Astrocyte (in vitro differentiated cells and primary cell): ENCODE measurements around the gene TANGO2. TPM values are rescaled to one million over a fixed set of nuclear protein-coding genes. Genes with fewer than 3 reads are reported as not detected.

Source experiments
- DNase-seq: peaks from one replicate; pipeline ENCODE4 v3.0.0-alpha.2; 2010; ENCODE audit warnings: low read depth
- FAIRE-seq: peaks from 2 replicates; lab custom pipeline; 2011; peaks lifted over from hg19 to GRCh38; lab: Jason Lieb, UNC
- H2AFZ ChIP-seq: 2 replicates; pipeline ENCODE4 v1.6.0; 2012; ENCODE audit warnings: low read depth, low read length, inconsistent platforms
- H3K27ac ChIP-seq: 2 replicates; pipeline ENCODE4 v1.5.1; 2011; ENCODE audit warnings: low read depth, low read length, inconsistent platforms
- H3K27me3 ChIP-seq: 2 replicates; pipeline ENCODE4 v1.6.0; 2011; ENCODE audit warnings: low read length, inconsistent platforms; ENCODE audit not compliant: insufficient read depth
- H3K36me3 ChIP-seq: 2 replicates; pipeline ENCODE4 v1.5.1; 2011; ENCODE audit warnings: low read length, inconsistent platforms; ENCODE audit not compliant: insufficient read depth
- H3K4me1 ChIP-seq: 2 replicates; pipeline ENCODE4 v1.5.1; 2011; ENCODE audit warnings: low read length, inconsistent platforms; ENCODE audit not compliant: insufficient read depth
- H3K4me2 ChIP-seq: 2 replicates; pipeline ENCODE4 v1.6.0; 2012; ENCODE audit warnings: low read length, inconsistent platforms
- H3K4me3 ChIP-seq: 2 replicates; pipeline ENCODE4 v1.5.1; 2011; ENCODE audit warnings: low read depth, mild to moderate bottlenecking, low read length, inconsistent platforms; ENCODE audit not compliant: insufficient read depth
- H3K79me2 ChIP-seq: 2 replicates; pipeline ENCODE4 v1.6.0; 2012; ENCODE audit warnings: mild to moderate bottlenecking, low read length, inconsistent platforms; ENCODE audit not compliant: insufficient read depth
- H3K9ac ChIP-seq: 2 replicates; pipeline ENCODE4 v1.6.0; 2012; ENCODE audit warnings: mild to moderate bottlenecking, low read length, inconsistent platforms
- H3K9me3 ChIP-seq: 2 replicates; pipeline ENCODE4 v1.5.1; 2012; ENCODE audit warnings: low read depth, mild to moderate bottlenecking, low read length, inconsistent platforms; ENCODE audit not compliant: insufficient read depth
- H4K20me1 ChIP-seq: 2 replicates; pipeline ENCODE4 v1.6.0; 2012; ENCODE audit warnings: low read length, inconsistent platforms; ENCODE audit not compliant: insufficient read depth
- H3K27ac Mint-ChIP-seq: one replicate; pipeline ENCODE4 v1.8.0; 2021; ENCODE audit warnings: mild to moderate bottlenecking, mixed read lengths; ENCODE audit not compliant: unreplicated experiment
- H3K27me3 Mint-ChIP-seq: one replicate; pipeline ENCODE4 v1.8.0; 2021; ENCODE audit warnings: low read depth, mixed read lengths; ENCODE audit not compliant: unreplicated experiment
- H3K36me3 Mint-ChIP-seq: one replicate; pipeline ENCODE4 v1.8.0; 2021; ENCODE audit warnings: low read depth, mixed read lengths; ENCODE audit not compliant: unreplicated experiment
- H3K4me1 Mint-ChIP-seq: one replicate; pipeline ENCODE4 v1.8.0; 2021; ENCODE audit warnings: low read depth, mixed read lengths; ENCODE audit not compliant: unreplicated experiment
- H3K4me3 Mint-ChIP-seq: one replicate; pipeline ENCODE4 v1.8.0; 2021; ENCODE audit warnings: mild to moderate bottlenecking, moderate library complexity, mixed read lengths; ENCODE audit not compliant: unreplicated experiment
- H3K9me3 Mint-ChIP-seq: one replicate; pipeline ENCODE4 v1.8.0; 2021; ENCODE audit warnings: mild to moderate bottlenecking, mixed read lengths; ENCODE audit not compliant: unreplicated experiment
- EZH2 ChIP-seq: IDR thresholded peaks from 2 replicates; pipeline ENCODE4 v1.6.1; 2012; ENCODE audit warnings: mild to moderate bottlenecking, low read length, inconsistent platforms; ENCODE audit not compliant: insufficient read depth
- total RNA-seq: library from RNA; stranded (reverse); gene quantifications from 2 replicates; pipeline ENCODE4 v1.2.1, GENCODE V29; 2021
- TF ChIP-seq, protein P1 (sequence below): IDR thresholded peaks from 2 replicates; pipeline ENCODE4 v1.5.1; 2011; ENCODE audit warnings: low read depth, mild to moderate bottlenecking, inconsistent platforms, low read length, moderate library complexity; ENCODE audit not compliant: insufficient read depth

Gene TANGO2
- total RNA-seq, 1 donor from 2014 or later, result 28.0 TPM

DNA sequence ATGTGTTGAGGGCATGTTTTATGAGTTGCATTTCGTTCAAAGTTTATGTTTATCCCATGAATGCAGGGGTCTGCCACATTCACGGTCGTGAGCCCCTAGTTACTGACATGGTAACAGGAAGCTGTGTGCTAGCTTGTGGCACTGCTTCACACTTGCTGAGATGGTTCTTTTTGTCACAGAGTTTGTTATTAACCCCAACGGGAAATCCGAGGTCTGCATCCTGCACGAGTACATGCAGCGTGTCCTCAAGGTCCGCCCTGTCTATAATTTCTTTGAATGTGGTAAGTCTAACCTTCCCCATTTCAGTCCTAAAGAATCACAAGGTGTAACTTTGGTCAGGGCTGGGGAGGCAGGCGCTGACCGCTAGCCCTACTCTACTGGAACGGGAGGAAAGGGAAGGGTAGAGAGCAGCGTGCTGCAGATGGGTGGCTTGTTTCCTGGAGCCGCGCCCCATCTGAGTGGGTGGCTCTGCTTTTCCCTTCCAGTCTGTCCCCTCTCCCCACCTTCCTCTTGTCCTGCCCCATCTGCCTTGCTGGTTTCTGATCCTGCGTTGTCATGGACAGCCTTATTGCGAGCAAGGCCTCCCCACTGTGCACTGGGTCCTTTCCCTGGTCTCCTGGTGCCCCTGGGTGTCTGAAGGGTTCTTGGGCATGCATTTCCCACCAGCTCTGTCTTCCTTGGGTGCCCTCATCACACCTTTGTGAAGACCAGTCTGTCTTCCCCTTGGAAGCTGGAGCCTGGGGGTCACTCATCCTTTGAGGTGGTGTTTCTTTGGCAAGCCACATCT is 71.0 kb downstream of the TANGO2 start:
- H3K36me3 ChIP-seq, result peaks cover 84% of the 10 kb centered on the region
- no peak for FAIRE-seq

DNA sequence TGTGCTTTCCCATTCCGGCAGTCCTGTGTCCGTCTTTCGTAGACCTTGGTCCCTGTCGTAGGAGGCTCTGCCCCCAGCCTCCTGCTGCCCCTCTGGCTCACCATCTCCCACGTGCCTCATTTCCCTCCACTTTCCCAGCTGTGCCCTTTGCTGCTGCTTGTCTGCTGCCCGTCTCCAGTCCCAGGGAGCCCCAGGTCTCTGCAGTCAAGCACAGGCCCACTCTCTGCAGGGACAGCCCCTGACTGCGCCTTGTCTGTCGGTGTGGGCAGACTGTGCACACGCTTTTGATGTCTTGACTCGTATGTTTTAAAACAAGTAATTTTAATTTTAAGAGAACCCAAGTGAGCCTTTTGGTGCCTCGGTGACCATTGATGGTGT is 71.6 kb downstream of the TANGO2 start:
- Mint-ChIP-seq H3K4me1 (no peaks in the 10 kb centered on the region), H3K4me3 (no peak overlapping the region), H3K9me3 (peaks cover 6% of the 10 kb centered on the region), H3K36me3 (peaks cover 60% of the 10 kb centered on the region), H3K27ac (no peak overlapping the region), H3K27me3 (no peaks in the 10 kb centered on the region)
- no peaks in the 10 kb centered on the region for H3K4me1 ChIP-seq
- no peak overlapping the region for H3K4me3 ChIP-seq
- FAIRE-seq (no peak), DNase-seq (no peak)
- peaks cover 84% of the 10 kb centered on the region for H3K36me3 ChIP-seq
- H3K27ac ChIP-seq, result no peak overlapping the region
- no peaks in the 10 kb centered on the region for H3K27me3 ChIP-seq
- TF ChIP-seq, protein P1, sequence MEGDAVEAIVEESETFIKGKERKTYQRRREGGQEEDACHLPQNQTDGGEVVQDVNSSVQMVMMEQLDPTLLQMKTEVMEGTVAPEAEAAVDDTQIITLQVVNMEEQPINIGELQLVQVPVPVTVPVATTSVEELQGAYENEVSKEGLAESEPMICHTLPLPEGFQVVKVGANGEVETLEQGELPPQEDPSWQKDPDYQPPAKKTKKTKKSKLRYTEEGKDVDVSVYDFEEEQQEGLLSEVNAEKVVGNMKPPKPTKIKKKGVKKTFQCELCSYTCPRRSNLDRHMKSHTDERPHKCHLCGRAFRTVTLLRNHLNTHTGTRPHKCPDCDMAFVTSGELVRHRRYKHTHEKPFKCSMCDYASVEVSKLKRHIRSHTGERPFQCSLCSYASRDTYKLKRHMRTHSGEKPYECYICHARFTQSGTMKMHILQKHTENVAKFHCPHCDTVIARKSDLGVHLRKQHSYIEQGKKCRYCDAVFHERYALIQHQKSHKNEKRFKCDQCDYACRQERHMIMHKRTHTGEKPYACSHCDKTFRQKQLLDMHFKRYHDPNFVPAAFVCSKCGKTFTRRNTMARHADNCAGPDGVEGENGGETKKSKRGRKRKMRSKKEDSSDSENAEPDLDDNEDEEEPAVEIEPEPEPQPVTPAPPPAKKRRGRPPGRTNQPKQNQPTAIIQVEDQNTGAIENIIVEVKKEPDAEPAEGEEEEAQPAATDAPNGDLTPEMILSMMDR, result no peak
- TF ChIP-seq EZH2, result no peak
- no peak overlapping the region for H2AFZ ChIP-seq
- H3K9me3 ChIP-seq, result no peaks in the 10 kb centered on the region
- H3K9ac ChIP-seq, result no peak overlapping the region
- H4K20me1 ChIP-seq, result peaks cover 72% of the 10 kb centered on the region
- no peak overlapping the region for H3K4me2 ChIP-seq
- H3K79me2 ChIP-seq, result peaks cover 93% of the 10 kb centered on the region

More for the DNA sequence above, 71.0 kb downstream of the TANGO2 start:
- Histone ChIP-seq H3K4me1 (no peaks in the 10 kb centered on the region), H3K9me3 (no peaks in the 10 kb centered on the region), H4K20me1 (peaks cover 72% of the 10 kb centered on the region), H3K27ac (no peak overlapping the region), H3K9ac (no peak overlapping the region), H3K79me2 (peaks cover 93% of the 10 kb centered on the region), H3K4me3 (no peak overlapping the region), H2AFZ (no peak overlapping the region), H3K27me3 (no peaks in the 10 kb centered on the region), H3K4me2 (no peak overlapping the region)
- Mint-ChIP-seq H3K27me3 (no peaks in the 10 kb centered on the region), H3K36me3 (peaks cover 62% of the 10 kb centered on the region), H3K4me1 (no peaks in the 10 kb centered on the region), H3K27ac (no peak overlapping the region), H3K4me3 (no peak overlapping the region), H3K9me3 (peaks cover 3% of the 10 kb centered on the region)
- no peak for DNase-seq
- no peak for TF ChIP-seq EZH2

DNA sequence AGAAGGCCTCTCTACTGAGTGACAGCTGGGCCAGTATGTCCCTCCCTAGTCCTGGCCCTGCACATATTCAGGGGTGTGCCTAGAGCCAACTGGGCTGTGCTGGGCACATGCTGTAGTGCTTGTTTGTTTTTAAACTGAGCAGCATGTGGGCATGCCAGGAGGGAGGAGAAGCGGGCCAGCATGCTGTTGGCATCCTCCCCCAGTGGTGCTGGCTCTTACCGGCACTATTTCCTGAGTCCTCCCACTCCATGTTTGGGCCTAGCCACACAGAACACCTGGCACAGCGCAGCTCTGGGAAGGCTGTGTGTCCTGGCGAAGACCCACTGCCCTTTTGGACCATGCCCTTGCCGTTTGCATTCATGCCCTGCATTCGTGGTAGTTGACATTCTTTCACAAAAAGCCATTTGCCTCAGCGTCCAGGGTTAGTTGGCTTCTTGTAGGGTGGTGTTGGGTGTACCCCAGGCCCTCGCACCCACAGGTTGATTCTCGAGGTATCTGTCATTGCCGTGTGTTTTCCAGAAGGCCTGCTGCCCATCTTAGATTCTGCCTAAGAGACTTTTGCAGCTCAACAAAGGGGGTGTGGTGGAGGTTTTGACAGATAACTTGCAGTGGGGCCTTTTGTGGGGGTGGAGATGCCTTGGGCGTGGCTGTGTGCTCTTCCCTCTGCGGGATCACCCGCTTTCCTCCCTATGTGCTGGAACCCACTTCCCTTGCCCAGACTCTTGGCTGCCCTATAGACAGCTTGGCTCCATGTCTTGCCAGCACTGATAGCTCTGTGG is 72.7 kb downstream of the TANGO2 start:
- Mint-ChIP-seq H3K27me3 (no peaks in the 10 kb centered on the region), H3K4me1 (no peaks in the 10 kb centered on the region), H3K36me3 (peaks cover 54% of the 10 kb centered on the region), H3K9me3 (peaks cover 6% of the 10 kb centered on the region), H3K4me3 (no peak overlapping the region), H3K27ac (no peak overlapping the region)
- Histone ChIP-seq H3K4me3 (no peak overlapping the region), H3K9ac (no peak overlapping the region), H3K36me3 (peaks cover 84% of the 10 kb centered on the region), H3K27me3 (no peaks in the 10 kb centered on the region), H4K20me1 (peaks cover 68% of the 10 kb centered on the region), H3K79me2 (peaks cover 89% of the 10 kb centered on the region), H3K4me2 (no peak overlapping the region), H3K27ac (no peak overlapping the region), H3K9me3 (no peaks in the 10 kb centered on the region), H3K4me1 (no peaks in the 10 kb centered on the region), H2AFZ (no peak overlapping the region)
- TF ChIP-seq, protein P1, result no peak
- no peak for TF ChIP-seq EZH2
- no peak for FAIRE-seq
- no peak for DNase-seq
